Lung (tissue), 12 donors: ENCODE measurements around the gene SMAD6. TPM values are rescaled to one million over a fixed set of nuclear protein-coding genes. Genes with fewer than 3 reads are reported as not detected.

ENCODE experiments used
- ATAC-seq: fragments of 200-7000 bp; cut with Tn5 transposase; one replicate; pipeline ENCODE4 v1.9.1; 2020; ENCODE audit warnings: moderate number of reproducible peaks; ENCODE audit not compliant: insufficient read depth, low FRiP score
- DNase-seq, 3 donors: peaks; one replicate each; pipeline ENCODE4 v3.0.0-alpha.2; 2013 to 2017
- H3K27ac ChIP-seq, 2 donors: one replicate each; pipeline ENCODE4 v1.5.1; 2013; ENCODE audit warnings: mild to moderate bottlenecking in 2 of 2, moderate library complexity in 2 of 2, control low read depth in 1 of 2, inconsistent platforms in 1 of 2, low read depth in 1 of 2, low read length in 1 of 2
- H3K27me3 ChIP-seq, 3 donors: one replicate each; pipeline ENCODE4 v1.5.1; 2013; ENCODE audit warnings: low read length in 2 of 3; ENCODE audit not compliant: control insufficient read depth in 3 of 3, insufficient read depth in 3 of 3
- H3K36me3 ChIP-seq, 4 donors: one replicate each; pipeline ENCODE4 v1.5.1; 2013; ENCODE audit warnings: low read length in 4 of 4, mild to moderate bottlenecking in 1 of 4, moderate library complexity in 1 of 4; ENCODE audit not compliant: control insufficient read depth in 4 of 4, insufficient read depth in 4 of 4
- H3K4me1 ChIP-seq, 5 donors: one replicate each; pipeline ENCODE4 v1.5.1; 2013; ENCODE audit warnings: low read length in 5 of 5, mild to moderate bottlenecking in 2 of 5, moderate library complexity in 1 of 5; ENCODE audit not compliant: control insufficient read depth in 5 of 5, insufficient read depth in 5 of 5
- H3K4me3 ChIP-seq: one replicate; pipeline ENCODE4 v1.5.1; 2013; ENCODE audit warnings: mild to moderate bottlenecking, control low read depth, moderate library complexity
- H3K9ac ChIP-seq, 2 donors: one replicate each; pipeline ENCODE4 v1.5.1; 2013; ENCODE audit warnings: low read length in 2 of 2, control low read depth in 1 of 2; ENCODE audit not compliant: insufficient read depth in 1 of 2
- H3K9me3 ChIP-seq, 4 donors: one replicate each; pipeline ENCODE4 v1.5.1; 2013; ENCODE audit warnings: low read length in 3 of 4, mild to moderate bottlenecking in 1 of 4, moderate library complexity in 1 of 4; ENCODE audit not compliant: control insufficient read depth in 4 of 4, insufficient read depth in 3 of 4
- CTCF ChIP-seq: IDR thresholded peaks from 2 replicates; pipeline ENCODE4 v1.5.1; 2012; ENCODE audit warnings: mild to moderate bottlenecking; ENCODE audit errors: control extremely low read depth, extremely low read depth
- WGBS, 2 donors: extraction: QIAGEN DNeasy Blood & Tissue Kit; methylation state at CpG; one replicate each; pipeline ENCODE4 v1.1.7; 2013; 5-methylcytosine and 5-hydroxymethylcytosine counted together
- polyA plus RNA-seq, 2 donors: library from polyadenylated mRNA; stranded (reverse); fragments of 200-250 nt; gene quantifications; one replicate each; pipeline ENCODE4 v1.2.1, GENCODE V29; 2013
- total RNA-seq, 2 donors: library from RNA; depleted of rRNA in 1 of 2; stranded (reverse); fragments of >200 nt in 1 of 2; gene quantifications; one replicate each; pipeline ENCODE4 v1.2.1, GENCODE V29; 2014 to 2021
- donor health status: control.
- donor health status: control.
- donor health status: Bipolar disorder and iron deficiency.
- donor health status: healthy.
- donor health status: DM: yes; HTN: yes; CAD: no.

Gene SMAD6
- total and polyA plus RNA-seq, 4 donors = 24.2 to 67.9 (median 59.1) TPM

GRCh38 chr15:66706840-66707239, 4.8 kb downstream of the SMAD6 start:
- H3K4me1 ChIP-seq = peaks cover 0 to 59% (median 24%) of the 10 kb centered on the region in 5 donors
- peak overlapping the region; percentile 81 for H3K4me3 ChIP-seq
- H3K36me3 ChIP-seq = peaks cover 0 to 29% (median 11%) of the 10 kb centered on the region in 4 donors
- no peaks in the 10 kb centered on the region for H3K27me3 ChIP-seq
- 62 to 81% methylated on average over 6 of the region's 6 CpGs for WGBS, 2 donors
- TF ChIP-seq CTCF = no peak
- H3K27ac ChIP-seq = peak overlapping the region; percentile 13 to 88
- H3K9me3 ChIP-seq = no peaks in the 10 kb centered on the region
- ATAC-seq = no peak
- H3K9ac ChIP-seq = no peak overlapping the region
- DNase-seq = no peak

GRCh38 chr15:66707310-66708082, 5.5 kb downstream of the SMAD6 start:
- WGBS, 2 donors = 48 to 65% methylated on average over 16 of the region's 16 CpGs
- peaks cover 0 to 61% (median 24%) of the 10 kb centered on the region in 5 donors for H3K4me1 ChIP-seq
- DNase-seq (peak; percentile 75 to 83 (median 76)), ATAC-seq (no peak)
- H3K36me3 ChIP-seq = peaks cover 0 to 29% (median 11%) of the 10 kb centered on the region in 4 donors
- H3K27me3 ChIP-seq = no peaks in the 10 kb centered on the region
- peak overlapping the region in 1 of 2 donors; percentile 44 for H3K9ac ChIP-seq
- no peaks in the 10 kb centered on the region for H3K9me3 ChIP-seq
- peak overlapping the region; percentile 1 for H3K4me3 ChIP-seq
- peak overlapping the region in 1 of 2 donors; percentile 84 for H3K27ac ChIP-seq
- no peak for TF ChIP-seq CTCF

- TF ChIP-seq CTCF = no peak
- ATAC-seq (no peak), DNase-seq (no peak)
- H3K36me3 ChIP-seq = peaks cover 0 to 29% (median 14%) of the 10 kb centered on the region in 4 donors
- H3K27ac ChIP-seq = no peak overlapping the region
- no peaks in the 10 kb centered on the region for H3K9me3 ChIP-seq
- H3K4me1 ChIP-seq = peaks cover 0 to 61% (median 24%) of the 10 kb centered on the region in 5 donors
- H3K9ac ChIP-seq = no peak overlapping the region
- H3K27me3 ChIP-seq = no peaks in the 10 kb centered on the region
- H3K4me3 ChIP-seq = no peak overlapping the region
- 82 to 84% methylated on average over 7 of the region's 7 CpGs for WGBS, 2 donors
Observed at GRCh38 chr15:66708389-66708788, 6.4 kb downstream of the SMAD6 start.
